ENCODE data around the gene CDC25B. TPM values are rescaled to one million over a fixed set of nuclear protein-coding genes. Genes with fewer than 3 reads are reported as not detected.

CDC25B gene
- total and polyA plus RNA-seq, 2 donors from 2014 or later = 24.1 to 40.3 TPM

- no peaks in the 10 kb centered on the region for H3K27me3 ChIP-seq (ENCODE audit: control insufficient read depth, insufficient read depth, low read length)
- peak overlapping the region in 1 of 3 donors; percentile 19 for H3K9ac ChIP-seq (ENCODE audit: low read length in 3 of 3)
- no peaks in the 10 kb centered on the region for H3K36me3 ChIP-seq (ENCODE audit: control insufficient read depth in 2 of 3, insufficient read depth in 3 of 3, low read length in 3 of 3)
- intact Hi-C loops (cut with DNase I) = no loop called here
- DNase-seq (peak in 1 of 5 donors; percentile 55), FAIRE-seq (no peak)
- H3K9me3 ChIP-seq (ENCODE audit: control insufficient read depth in 2 of 3, insufficient read depth in 1 of 3, low read length in 3 of 3) = no peaks in the 10 kb centered on the region
- H3K4me1 ChIP-seq (ENCODE audit: control insufficient read depth in 2 of 3, insufficient read depth in 2 of 3, low read depth in 1 of 3, low read length in 3 of 3) = peaks cover 0 to 25% (median 13%) of the 10 kb centered on the region in 3 donors
- no peak for TF ChIP-seq CTCF (IDR thresholded peaks at IDR 0.05; ENCODE audit: borderline replicate concordance, extremely low read depth, insufficient read depth)
- no peak overlapping the region for H3K27ac ChIP-seq (ENCODE audit: low read depth in 2 of 2, low read length in 2 of 2)
- H3K4me3 ChIP-seq (ENCODE audit: low read length in 3 of 3) = no peak overlapping the region
These were observed 12.5 kb upstream of the CDC25B start for GRCh38 chr20:3783511-3784195.

- H3K9me3 ChIP-seq (ENCODE audit: control insufficient read depth in 2 of 3, insufficient read depth in 1 of 3, low read length in 3 of 3) = no peaks in the 10 kb centered on the region
- no peak for FAIRE-seq
- no peaks in the 10 kb centered on the region for H3K36me3 ChIP-seq (ENCODE audit: control insufficient read depth in 2 of 3, insufficient read depth in 3 of 3, low read length in 3 of 3)
- intact Hi-C loops (cut with DNase I) = no loop called here
- DNase-seq = peak in 2 of 5 donors; percentile 52 to 65
- H3K4me1 ChIP-seq (ENCODE audit: control insufficient read depth in 2 of 3, insufficient read depth in 2 of 3, low read depth in 1 of 3, low read length in 3 of 3) = peaks cover 0 to 25% (median 18%) of the 10 kb centered on the region in 3 donors
- H3K27ac ChIP-seq (ENCODE audit: low read depth in 2 of 2, low read length in 2 of 2) = no peak overlapping the region
- no peaks in the 10 kb centered on the region for H3K27me3 ChIP-seq (ENCODE audit: control insufficient read depth, insufficient read depth, low read length)
- TF ChIP-seq CTCF (IDR thresholded peaks at IDR 0.05; ENCODE audit: borderline replicate concordance, extremely low read depth, insufficient read depth) = no peak
- H3K9ac ChIP-seq (ENCODE audit: low read length in 3 of 3) = no peak overlapping the region
- H3K4me3 ChIP-seq (ENCODE audit: low read length in 3 of 3) = peak overlapping the region in 1 of 3 donors; percentile 74
These were observed 11.8 kb upstream of the CDC25B start for GRCh38 chr20:3784216-3784853.

GRCh38 chr20:3784863-3785239 lies 11.3 kb upstream of the CDC25B start:
- intact Hi-C loops (cut with DNase I) = no loop called here
- H3K4me1 ChIP-seq (ENCODE audit: control insufficient read depth in 2 of 3, insufficient read depth in 2 of 3, low read depth in 1 of 3, low read length in 3 of 3) = peaks cover 0 to 25% (median 18%) of the 10 kb centered on the region in 3 donors
- no peak overlapping the region for H3K27ac ChIP-seq (ENCODE audit: low read depth in 2 of 2, low read length in 2 of 2)
- H3K4me3 ChIP-seq (ENCODE audit: low read length in 3 of 3) = peak overlapping the region in 1 of 3 donors; percentile 74
- no peak for TF ChIP-seq CTCF (IDR thresholded peaks at IDR 0.05; ENCODE audit: borderline replicate concordance, extremely low read depth, insufficient read depth)
- no peak for FAIRE-seq
- DNase-seq = peak in 1 of 5 donors; percentile 46
- H3K36me3 ChIP-seq (ENCODE audit: control insufficient read depth in 2 of 3, insufficient read depth in 3 of 3, low read length in 3 of 3) = no peaks in the 10 kb centered on the region
- no peaks in the 10 kb centered on the region for H3K27me3 ChIP-seq (ENCODE audit: control insufficient read depth, insufficient read depth, low read length)
- H3K9me3 ChIP-seq (ENCODE audit: control insufficient read depth in 2 of 3, insufficient read depth in 1 of 3, low read length in 3 of 3) = no peaks in the 10 kb centered on the region
- peak overlapping the region in 1 of 3 donors; percentile 61 for H3K9ac ChIP-seq (ENCODE audit: low read length in 3 of 3)

All from kidney (tissue), 14 donors.